GM18858 (cell line): Measurements from ENCODE around the gene ATP9B.

ENCODE experiments used
- ATAC-seq: cut with Tn5 transposase; IDR thresholded peaks from one replicate; pipeline ENCODE4 v1.9.1; 2021; ENCODE audit not compliant: unreplicated experiment

Gene ATP9B

DNA sequence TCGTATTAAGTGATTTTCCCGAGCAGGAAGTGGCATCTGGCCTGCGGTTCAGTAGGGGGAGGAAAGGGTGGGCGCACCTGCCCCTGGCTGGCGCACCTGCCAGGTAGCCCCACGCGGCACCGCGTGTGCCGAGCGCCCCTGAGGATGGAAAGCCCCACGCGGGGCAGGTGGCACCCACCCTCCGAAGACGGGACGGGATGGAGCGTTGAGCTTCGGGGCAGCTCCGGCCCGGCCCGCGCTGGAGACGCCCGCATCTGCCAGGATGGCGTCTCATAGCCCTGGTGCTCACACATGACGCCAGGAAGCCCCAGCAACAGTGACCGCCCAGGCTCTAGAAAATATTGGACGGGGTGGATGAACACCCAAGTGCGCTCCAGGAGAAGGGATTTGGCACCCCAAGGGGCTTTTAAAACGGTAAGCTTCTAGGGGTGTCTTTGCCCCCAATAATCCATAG, 324.0 kb downstream of the ATP9B start:
- ATAC-seq: no peak

DNA sequence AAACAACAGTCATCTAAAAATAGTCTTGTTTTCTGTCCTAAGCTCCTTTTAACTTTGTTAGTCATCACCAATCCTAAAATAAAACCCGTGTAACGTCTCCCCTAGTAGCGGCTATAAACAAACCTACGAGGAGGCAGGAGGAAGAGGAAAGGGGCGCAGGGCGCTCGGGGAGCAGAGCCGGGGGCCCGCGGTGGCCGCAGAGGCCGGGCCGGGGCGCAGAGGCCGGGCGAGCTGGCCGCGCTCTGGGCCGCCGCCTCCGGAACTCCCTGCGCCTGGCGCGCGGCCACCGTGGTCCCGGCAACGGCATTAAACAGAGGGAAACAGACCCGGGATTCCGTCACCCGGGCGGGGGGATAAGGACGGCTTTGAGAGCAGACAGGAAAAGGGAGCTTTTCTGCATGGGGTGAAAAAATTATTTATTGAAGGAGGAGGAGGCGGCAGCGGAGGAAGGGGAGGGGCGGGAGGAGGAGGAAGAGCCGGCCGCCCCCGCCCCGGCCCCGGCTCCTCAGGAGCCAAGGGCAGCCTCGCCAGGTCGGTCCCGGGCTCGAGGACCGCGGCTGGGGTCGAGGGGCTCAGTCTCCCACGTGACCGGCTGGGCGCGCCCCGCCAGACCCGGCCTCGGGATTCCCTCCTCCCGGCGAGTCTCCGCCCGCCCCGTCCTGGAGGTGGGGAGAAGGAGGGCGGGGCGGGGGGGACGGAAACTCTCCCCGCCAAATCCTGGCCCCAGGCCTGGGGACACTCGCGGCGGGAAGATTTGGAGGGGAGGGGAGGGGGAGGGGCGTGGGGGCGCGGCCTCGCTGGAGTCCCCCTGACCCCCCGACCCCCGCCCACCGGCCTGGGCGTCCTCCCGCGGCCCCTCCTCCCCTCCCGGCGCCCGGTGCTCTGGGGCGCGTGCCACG, 324.7 kb downstream of the ATP9B start:
- ATAC-seq: no peak

DNA sequence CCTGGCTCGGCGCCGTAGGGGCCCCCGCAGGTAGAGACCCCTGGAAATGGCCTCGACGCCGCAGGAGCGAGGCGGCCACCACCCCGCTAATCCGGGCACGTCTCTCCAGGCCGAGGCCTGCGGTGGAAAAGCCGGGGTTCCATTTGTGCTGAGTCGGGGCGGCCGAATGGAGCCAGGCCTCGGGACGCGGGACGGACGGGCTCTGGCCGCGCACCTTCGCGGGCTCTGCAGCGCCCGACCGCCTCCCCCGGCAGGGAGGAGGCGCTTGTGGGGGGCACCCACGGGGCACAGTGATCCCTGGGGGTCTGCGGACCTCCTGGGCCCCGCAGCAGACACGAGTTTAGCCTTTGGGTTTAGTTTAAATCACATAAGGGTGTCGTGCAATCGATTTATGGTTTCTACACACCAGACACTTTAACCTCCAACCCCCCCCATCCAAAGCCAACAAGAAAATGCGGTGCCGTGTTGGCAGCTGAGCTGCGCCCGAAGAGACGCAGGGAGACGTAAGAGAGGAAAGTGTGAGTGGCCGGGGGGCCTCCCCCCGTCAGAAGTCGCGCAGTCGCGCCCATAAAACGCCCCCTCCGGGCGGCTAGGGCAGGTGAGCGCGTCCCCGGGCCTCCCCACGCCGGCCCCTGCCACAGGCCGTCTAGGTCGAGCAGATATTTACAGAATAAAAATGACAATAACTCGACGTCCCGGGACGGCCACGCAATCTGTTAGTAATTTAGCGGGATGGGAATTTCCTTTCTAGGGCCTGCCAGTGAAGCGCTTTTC, 325.5 kb downstream of the ATP9B start:
- ATAC-seq: no peak

DNA sequence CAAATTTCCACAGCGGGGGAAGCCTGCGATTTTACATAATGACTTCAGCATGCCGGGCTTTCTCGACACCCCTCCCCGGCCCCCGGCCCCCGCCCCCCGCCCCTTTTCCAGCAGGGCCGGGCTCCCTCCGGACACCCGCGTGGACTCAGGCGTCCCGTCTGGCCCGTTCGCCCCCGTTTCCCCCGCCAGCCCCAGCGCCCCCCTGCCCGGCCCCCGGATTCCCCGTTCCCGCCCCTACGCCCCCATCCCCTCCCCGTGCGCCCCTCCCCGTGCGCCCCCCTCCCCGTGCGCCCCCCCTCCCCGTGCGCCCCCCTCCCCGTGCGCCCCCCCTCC, 326.1 kb downstream of the ATP9B start:
- no peak for ATAC-seq

DNA sequence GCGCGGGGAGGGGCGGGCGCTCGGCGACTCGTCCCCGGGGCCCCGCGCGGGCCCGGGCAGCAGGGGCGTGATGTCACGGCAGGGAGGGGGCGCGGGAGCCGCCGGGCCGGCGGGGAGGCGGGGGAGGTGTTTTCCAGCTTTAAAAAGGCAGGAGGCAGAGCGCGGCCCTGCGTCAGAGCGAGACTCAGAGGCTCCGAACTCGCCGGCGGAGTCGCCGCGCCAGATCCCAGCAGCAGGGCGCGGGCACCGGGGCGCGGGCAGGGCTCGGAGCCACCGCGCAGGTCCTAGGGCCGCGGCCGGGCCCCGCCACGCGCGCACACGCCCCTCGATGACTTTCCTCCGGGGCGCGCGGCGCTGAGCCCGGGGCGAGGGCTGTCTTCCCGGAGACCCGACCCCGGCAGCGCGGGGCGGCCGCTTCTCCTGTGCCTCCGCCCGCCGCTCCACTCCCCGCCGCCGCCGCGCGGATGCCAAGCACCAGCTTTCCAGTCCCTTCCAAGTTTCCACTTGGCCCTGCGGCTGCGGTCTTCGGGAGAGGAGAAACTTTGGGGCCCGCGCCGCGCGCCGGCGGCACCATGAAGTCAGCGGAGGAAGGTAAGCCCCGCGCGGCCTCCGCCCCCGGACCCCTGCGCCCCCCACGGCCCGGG, 326.7 kb downstream of the ATP9B start, which contains the start of gene NFATC1:
Gene NFATC1 (plus strand): TSS at position 170 of the 644 bp plus-strand sequence. CDS start 295 bp downstream, at position 465.
- ATAC-seq: no peak

DNA sequence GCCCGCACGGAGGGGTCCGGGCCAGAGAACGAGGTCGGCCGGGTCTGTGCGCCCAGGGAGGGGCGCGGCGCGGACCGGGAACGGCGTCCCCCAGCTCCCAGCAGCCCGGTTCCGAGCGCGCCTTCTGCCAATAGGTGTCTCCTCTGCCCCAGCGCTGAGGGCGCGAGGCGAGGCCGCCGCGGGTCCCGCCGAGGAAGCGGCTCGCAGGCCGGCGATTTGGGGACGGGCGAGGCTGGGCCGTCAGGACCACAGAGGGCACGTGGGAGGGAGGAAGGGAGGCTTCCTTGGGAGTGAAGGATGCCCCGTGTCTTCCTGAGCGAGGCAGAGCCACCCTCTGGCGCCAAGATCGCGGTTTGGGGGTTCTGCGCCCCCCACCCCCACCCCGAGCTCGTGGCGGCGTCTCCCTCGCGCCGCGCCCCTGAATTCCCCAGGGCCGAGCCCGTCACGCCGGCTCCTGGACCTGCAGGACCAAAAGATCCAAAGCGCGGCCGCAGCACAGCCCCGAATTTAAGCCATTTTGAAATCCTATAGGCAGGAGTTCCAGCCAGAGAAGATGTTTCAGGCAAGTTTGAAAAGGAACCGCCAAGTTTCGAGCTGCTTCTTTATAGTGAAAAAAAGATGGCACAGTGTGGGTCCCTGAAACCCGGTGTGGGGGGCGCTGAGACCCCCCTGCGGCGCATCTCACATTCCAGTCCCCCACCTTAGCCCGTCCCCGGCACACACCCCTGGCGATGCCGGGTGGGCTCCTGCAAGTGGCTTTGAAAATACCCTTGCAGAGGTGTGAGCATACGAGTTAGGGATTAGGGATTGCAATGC, 327.4 kb downstream of the ATP9B start:
- ATAC-seq: no peak

DNA sequence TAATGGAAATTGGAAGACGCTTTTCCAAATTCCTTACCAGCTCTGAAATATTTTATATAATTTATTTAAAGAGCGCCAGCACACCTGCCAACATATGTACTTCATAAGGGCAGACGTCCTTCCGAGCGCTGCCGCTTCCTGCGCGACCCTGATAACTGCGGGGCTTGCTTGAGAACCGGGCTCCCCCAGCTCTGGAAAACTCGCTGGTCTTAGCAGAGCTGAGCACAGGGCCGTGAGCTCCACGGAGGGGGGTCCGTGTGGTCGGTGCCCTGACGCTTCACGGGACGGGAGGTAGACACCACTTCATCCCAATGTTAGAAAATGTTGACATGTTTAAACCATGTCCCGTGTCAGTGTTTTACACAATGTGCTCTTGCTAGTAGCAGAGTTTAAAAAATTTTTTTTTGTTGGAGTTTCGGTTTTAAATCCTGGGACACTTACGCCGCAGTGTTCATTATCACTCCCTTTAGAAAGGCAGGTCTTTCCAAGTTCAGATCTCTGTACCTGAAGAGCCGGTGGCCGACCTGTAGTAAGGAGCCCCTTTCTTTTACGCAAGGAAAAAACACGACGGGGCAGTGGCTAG, 328.1 kb downstream of the ATP9B start:
- no peak for ATAC-seq

DNA sequence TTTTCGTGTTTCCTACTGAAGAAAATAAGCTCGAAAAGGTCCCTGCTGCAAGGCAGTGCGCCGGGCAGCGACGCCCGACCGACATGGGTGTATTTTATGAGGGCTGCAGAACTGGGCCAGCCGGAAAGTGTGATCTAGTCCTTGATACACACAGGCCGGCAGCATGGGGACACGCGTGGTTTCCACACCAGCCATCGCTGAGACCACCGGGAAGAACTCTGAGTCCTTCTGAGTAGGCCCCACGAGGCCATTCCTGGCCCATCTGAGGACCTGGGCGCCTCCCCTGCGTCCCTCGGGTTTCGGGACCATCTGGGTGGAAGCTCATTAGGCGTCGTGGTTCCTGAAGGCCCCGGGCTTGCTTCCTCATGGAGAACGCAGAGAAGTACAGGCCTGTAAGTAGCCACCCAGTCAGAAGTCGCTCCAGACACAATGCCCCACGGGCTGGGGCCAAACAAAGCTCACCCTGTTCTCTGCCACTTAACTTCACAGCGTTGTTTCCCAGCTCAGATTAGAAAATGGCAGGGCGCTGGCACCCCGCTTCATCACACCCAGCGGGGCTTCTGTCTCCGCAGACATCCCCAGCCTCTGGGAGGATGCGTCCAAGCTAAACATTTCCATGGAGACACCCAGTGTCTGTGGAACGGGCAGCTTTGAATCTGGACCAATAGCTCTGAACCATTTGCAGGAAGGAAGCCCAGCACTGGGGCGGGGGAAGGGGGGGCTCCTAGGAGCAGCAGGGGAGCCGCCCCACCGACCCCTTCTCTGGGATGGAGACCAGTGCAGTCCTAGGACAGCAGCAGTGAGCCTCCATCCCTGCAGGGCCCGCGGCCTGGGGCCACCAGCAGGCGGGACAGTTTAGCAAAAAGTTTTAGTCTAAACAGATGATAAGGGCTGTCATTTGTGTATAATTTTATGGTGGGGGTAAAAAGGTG, 328.9 kb downstream of the ATP9B start:
- ATAC-seq: no peak

DNA sequence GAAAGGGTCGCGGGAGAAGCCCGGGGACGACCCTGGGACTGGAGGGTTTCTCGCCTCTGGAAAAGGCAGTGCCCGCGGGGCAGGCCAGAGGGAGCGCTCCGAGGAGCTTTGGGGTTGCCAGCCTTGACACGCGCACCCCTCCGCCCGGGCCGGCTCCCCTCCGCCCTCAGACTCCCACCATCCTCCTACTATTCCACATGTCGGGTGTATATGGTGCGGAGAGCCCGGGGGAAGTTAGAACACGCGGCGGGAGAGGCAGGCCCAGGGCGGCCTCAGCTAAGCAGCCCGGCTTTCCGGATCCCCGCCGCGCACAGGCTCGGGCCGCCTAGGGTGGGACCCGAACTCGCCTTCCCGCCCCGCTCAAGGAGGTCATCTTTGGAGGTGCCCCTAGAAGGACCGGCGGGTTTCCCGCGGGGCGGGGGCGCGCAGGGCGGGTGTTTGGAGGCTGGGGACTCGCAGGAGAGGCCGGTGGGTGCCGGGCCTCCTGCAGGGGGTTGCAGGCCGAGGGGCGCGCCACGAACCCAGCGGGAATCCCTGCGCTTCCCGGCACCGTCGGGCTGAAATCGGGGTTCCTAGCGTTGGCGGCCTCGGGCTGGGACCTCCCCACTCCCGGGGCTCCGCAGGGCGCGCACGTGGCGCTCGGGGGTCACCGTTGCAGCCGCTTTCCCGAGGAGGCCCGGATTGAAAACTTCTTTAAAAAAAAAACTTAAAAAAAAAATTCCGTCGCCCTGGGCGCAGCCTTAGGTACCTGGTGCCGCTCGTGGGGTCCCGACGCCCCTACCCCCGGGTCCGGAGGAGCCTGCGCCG, 330.3 kb downstream of the ATP9B start:
- ATAC-seq: no peak

DNA sequence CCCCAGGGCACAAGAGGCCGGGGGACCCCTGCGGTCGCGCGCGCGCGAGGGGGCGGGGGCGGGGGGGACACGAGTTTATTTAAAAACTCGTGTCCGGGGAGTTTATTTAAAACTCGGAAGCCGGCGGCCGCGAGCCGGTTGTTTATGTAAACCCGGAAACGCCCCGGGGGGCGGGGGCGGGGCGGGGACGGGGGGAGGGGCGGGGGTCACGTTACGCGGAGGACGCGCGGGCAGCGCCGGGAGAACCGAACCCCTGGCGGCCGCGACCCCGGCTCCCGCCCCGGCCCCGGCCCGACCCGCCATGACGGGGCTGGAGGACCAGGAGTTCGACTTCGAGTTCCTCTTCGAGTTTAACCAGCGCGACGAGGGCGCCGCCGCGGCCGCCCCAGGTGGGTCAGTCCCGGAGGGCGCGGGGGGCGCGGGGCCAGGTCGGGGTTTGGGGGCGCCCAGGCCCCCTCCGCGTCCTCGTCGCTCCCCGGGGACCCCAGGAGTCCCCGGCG, 330.9 kb downstream of the ATP9B start:
- ATAC-seq: no peak

DNA sequence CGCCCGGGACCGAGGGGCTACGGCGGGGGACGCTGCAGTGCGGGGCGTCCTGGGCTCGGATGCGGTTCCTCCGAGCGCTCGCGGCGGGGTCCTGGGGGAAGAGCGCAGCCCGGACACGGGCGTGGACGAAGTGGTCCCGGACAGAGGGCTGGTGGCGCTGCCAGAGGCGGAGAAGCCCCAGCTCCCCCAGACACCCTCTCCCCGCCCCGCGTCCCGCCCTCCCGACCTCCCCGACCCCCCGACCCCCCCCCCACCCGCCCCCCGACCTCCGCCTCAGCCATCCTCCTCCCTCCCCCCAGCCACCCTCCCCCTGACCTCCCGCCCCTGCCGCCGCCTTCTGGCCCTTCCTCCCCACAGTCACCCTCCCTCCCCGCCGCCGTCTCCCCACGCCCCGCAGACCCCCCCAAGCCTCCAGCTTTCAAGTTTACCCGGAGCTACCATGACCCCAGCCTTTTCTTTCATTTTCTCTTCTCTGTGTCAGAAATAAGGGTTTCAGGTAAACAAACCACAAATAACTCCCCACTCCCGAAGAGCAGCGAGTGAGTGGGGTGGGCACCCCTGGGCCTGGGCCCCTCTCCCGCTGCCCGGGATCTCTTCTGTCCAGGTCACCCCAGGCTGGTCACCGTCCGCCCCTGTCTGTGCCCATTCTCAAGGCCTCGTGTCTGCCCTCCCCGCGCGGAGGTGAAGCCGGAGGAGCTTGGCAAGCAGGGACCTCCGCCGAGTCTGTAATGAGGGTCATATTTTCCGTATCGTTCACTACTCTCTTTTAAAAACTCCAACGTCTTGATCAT, 331.6 kb downstream of the ATP9B start:
- no peak for ATAC-seq

DNA sequence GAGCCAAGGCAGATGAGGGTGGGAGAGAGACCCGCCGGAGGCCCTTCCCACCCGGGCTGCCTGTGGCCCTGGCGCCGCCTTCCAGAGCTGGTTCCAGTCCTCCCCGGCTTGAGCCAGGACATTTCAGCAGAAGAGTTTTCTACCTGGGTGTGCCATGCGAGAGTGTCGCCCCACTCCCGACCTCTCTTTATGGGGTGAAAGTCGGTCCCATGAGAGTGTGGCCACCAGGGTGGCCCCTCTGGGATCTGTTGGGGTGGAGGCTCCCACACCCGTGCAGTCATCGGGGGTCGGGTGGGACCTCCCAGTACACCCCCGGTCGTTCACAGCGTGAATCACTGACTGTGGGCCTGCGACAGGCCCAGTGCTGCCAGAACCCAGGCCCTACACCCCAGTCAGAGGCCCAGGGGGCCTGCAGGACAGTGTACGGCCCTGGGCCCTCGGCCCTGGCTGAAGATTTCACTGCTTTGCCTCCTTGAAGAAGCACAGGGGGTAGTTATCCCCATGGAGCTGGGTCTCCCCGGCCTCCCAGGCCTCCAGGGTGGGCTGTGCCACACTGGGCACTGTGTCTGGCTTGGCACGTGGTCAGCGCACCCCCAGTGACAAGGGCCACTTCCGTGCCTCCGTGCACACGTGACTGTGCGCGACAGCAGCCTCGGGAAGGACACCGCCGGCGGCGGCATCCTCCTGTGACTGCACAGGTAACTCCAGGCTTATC, 332.5 kb downstream of the ATP9B start:
- ATAC-seq: no peak

DNA sequence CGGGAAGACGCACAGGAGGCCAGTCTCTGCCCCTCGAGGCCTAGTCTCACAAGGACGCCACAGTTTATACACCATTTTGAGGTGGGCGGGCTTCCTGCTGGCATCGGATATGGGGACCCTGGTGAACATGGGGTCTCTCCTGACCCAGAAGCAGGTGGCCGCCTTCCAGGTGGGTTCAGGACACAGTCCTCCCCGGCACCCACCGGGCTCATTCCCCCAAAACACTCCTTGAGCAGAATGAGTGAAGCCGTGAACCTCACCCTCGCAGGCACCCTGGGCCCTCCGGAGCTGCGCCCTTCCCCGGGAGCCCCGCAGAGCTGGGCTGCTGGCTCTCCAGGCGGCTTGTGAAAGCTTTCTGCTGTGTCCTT, 333.0 kb downstream of the ATP9B start:
- no peak for ATAC-seq

DNA sequence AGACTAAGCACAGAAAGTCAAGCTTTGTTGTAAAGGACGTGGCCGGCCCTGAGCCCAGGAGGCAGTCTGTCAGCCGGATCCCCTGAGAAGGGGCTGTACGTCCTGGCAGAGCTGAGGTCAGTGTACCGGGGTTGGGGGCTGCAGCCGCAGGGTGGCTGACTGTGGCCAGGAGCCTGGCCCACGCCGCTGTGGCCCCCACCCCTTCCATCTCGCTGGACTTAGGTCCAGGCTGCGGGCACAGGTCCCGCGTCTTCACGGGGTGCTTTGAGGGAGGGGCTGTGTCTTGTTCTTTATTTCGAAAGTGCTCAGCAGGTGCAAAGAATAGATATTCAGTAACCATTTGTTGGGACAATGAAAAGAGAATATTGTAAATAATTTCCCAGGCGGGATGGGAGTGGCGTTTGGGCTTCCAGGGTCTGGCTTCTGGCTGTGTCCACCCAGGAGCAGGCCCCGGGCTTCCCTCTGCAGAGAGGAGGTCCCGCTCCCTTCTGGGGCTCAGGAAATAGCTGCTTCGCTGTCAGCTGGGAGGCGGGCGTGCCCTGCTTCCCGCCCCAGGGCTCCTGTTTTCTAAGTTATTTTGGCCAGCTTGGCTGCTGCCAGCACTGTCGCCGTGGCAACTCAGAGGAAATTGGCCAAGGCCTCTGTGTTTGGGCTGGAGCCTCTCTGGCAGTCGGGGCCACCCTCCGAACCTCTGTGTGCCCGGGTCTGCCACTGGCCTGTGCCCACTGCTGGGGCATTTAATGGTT, 334.0 kb downstream of the ATP9B start:
- no peak for ATAC-seq

DNA sequence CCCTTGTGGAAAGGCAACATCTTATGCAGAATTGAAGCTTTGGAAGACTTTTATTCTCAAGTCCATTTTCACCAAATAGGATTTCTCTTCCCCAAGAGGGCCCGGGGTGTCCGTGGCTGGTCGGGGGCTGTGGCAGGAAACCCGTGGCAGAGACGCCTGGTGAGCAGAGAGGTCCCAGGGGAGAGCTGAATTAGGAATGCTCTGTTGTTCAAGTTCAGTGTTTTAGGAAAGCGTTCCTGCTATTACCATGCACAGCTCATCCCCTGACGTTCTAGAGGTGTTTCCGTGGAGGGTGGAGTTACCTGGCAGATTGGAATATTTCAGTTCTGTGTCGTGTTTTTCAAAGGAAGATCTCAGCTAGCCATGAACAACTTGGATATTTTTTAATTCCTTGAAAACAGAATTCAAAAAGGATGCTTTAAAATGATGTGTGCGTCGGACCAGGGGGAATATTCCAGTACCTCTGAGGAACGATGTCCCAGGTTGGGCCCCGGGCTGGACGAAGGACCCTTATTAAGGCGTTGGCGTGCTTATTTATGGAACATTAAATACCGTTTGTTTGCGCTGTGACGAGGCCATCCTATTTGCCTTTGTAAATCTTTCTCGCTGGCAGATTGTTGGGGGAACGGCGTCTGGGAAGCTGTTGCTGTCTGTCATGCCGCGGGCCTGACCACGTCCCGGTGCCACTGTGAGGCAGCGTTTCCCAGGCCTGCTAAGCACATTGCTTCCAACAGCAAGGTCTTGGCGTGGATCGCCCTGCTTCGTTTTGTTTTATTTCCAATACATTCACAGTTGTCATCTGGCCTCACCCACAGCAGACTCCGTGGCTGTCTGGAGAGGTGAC, 334.8 kb downstream of the ATP9B start:
- no peak for ATAC-seq
